Measurements from ENCODE around the gene AOX1.
"Not testable (repeated sequence)": the region's sequence is repeated elsewhere in the genome, so short reads cannot be mapped to it uniquely, and the experiment has no call there.

AOX1 gene

DNA sequence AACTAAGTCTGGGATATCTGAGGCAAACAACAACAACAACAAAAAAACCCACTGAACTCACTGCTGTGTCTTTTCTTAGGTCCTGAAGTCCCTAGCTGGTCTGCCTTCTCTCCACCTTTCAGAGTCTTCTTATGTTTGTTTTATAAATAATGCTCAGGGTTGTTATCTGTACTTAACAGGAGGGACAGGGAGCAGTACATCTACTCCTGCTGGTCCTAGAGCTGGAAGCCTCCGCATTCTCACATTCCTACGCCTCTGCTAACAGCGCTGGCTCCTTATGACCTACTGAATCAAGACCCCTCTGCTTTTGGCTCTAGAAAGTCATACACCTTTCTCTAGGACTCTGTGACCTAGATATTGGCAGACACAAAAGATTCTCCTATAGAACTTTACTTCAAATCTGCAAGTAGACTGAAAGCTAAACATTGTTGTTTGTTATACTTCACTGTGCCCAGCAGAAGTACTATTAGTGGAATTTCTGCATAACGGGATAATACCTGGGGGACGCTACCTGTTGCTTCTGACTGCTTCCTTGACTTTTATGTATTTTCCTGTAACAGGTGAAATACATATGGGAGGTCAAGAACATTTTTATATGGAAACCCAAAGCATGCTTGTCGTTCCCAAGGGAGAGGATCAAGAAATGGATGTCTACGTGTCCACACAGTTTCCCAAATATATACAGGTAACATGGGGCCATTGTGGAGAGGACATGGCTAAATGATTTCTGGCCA, 48.6 kb downstream of the AOX1 start:
- no peak overlapping the region for H3K4me3 ChIP-seq (replicated peaks; ENCODE audit: low read depth, low read length)
- TF ChIP-seq, protein P1, sequence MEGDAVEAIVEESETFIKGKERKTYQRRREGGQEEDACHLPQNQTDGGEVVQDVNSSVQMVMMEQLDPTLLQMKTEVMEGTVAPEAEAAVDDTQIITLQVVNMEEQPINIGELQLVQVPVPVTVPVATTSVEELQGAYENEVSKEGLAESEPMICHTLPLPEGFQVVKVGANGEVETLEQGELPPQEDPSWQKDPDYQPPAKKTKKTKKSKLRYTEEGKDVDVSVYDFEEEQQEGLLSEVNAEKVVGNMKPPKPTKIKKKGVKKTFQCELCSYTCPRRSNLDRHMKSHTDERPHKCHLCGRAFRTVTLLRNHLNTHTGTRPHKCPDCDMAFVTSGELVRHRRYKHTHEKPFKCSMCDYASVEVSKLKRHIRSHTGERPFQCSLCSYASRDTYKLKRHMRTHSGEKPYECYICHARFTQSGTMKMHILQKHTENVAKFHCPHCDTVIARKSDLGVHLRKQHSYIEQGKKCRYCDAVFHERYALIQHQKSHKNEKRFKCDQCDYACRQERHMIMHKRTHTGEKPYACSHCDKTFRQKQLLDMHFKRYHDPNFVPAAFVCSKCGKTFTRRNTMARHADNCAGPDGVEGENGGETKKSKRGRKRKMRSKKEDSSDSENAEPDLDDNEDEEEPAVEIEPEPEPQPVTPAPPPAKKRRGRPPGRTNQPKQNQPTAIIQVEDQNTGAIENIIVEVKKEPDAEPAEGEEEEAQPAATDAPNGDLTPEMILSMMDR (IDR thresholded peaks at IDR 0.05; ENCODE audit: low read length, missing control alignments): no peak
- DNase-seq (ENCODE audit: low read depth): no peak

DNA sequence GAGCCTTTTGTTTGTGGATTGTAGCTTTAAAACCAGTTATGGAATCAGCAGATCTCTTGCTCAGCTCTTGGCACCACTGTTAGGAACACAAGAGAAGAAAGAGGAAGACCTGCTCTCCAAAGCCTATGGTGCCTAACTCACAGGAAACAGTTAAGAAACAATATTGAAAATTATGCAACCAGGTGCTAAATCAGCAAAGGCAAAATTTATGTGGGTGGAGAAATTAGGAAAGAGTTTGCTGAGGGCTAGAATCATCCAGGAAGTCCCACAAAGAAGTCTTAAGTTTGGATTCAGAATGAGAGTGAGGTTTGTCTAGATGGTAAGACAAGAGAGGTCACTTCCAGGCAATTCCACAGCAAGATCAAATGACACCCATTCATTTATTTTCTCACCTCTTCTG, 49.4 kb downstream of the AOX1 start:
- H3K4me3 ChIP-seq (replicated peaks; ENCODE audit: low read depth, low read length): no peak overlapping the region
- peak; percentile 83 for DNase-seq (ENCODE audit: low read depth)
- TF ChIP-seq, protein P1 (IDR thresholded peaks at IDR 0.05; ENCODE audit: low read length, missing control alignments): no peak

DNA sequence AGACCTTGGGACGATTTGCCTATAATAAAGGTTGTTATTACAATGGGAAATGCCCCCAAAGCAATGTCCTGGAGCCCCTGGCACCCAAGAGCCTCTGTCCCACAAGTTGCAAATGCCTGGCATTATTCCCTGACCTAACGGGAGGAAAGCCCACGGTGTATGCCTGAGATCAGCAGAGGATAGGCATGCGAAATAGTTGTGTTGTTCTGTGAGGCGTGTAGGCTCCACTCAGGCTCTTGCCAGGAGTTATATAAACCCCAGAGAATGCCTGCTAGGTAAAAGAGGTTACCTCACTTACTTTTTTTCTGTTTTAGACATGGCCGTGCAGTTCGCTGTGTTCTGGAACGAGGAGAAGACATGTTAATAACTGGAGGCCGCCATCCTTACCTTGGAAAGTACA, 52.1 kb downstream of the AOX1 start:
- no peak for DNase-seq (ENCODE audit: low read depth)
- TF ChIP-seq, protein P1 (IDR thresholded peaks at IDR 0.05; ENCODE audit: low read length, missing control alignments): no peak
- no peak overlapping the region for H3K4me3 ChIP-seq (replicated peaks; ENCODE audit: low read depth, low read length)

DNA sequence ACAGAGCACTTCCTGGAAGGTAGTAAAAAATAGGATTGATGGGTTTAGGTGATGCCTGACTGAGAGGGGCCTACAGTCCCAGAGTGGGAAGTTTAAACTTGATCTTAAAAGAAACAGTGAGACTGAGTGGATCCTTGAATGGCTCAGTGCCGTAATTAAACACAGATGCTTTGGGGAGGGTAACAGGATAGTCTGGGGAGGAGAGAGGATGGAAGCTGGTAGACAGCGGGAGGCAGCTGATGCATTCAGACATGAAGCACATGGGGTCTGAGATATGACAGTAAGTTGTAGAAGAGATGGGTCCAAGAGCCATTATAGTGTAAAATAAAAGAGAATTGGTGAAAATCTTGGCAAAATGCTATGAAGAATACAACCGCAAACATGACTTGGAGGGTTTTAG, 54.4 kb downstream of the AOX1 start:
- DNase-seq (ENCODE audit: low read depth): no peak
- H3K4me3 ChIP-seq (replicated peaks; ENCODE audit: low read depth, low read length): no peak overlapping the region
- TF ChIP-seq, protein P1 (IDR thresholded peaks at IDR 0.05; ENCODE audit: low read length, missing control alignments): no peak

DNA sequence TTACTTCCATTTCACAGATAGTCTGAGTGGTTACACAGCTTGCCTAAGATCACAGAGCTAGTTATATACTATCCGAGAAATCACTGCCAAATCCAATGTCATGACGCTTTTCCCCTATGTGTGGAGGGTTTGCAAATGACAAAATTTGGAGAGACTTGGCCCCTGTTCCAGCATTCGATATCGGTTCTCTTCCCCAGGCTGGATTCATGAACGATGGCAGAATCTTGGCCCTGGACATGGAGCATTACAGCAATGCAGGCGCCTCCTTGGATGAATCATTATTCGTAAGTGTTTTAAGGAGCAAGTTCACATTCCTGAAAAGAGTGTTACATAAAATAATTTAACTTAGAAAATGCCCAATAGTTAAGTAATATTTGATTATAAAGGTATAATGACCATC, 55.1 kb downstream of the AOX1 start:
- DNase-seq (ENCODE audit: low read depth): peak; percentile 76
- TF ChIP-seq, protein P1 (IDR thresholded peaks at IDR 0.05; ENCODE audit: low read length, missing control alignments): no peak
- no peak overlapping the region for H3K4me3 ChIP-seq (replicated peaks; ENCODE audit: low read depth, low read length)

DNA sequence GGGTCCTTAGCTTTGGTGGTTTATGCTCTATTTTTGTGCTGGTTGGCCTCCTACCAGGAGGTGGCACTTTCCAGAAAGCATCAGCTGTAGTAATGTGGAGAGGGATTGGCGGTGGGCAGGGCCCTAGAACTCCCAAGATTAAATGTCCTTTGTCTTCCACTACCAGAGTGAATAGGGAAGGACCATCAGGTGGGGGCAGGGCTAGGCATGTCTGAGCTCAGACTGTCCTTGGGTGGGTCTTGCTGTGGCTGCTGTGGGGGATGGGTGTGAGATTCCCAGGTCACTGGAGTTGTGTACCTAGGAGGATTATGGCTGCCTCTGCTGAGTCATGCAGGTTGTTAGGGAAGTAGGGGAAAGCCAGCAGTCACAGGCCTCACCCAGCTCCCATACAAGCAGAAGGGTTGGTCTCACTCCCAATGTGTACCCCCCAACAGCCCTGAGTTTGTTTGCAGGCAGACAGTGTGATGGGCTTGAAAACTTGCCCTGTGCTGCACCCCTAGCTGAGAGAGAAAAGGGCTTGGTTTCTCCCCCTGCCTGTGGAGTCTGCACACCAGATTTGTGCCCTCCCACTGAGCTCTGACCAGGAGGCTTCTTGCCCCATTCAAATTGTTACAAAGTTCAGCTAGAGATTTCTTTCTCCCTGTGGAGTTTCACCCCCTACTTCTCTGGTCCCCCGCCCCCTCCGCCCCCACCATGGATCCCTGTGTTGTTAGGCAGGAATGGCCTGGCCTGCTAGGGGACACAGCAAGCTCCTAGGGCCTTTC, 62.9 kb downstream of the AOX1 start:
- not testable (repeated sequence) for H3K4me3 ChIP-seq (replicated peaks; ENCODE audit: low read depth, low read length); DNase-seq (ENCODE audit: low read depth)

DNA sequence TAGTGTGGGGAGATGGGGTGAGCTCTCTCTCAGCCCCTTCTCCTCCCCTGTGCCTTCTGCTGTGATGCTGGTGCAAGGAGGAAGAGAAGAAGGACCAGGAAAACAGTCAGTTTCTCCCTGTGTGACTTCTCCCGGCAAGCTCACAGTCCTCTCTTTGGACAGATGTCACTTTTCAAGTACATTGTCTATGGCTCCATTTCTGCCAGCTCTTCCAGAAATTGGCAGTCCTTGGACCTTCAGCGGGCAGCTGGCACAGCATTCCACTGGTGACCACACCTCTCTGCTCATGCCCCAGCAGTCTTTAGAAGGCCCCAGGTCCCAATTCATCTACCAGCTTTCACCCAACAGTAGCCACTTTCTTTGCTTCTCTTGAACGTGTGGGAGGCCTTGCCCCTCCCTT, 63.9 kb downstream of the AOX1 start:
- DNase-seq (ENCODE audit: low read depth): no peak
- TF ChIP-seq, protein P1 (IDR thresholded peaks at IDR 0.05; ENCODE audit: low read length, missing control alignments): no peak
- no peak overlapping the region for H3K4me3 ChIP-seq (replicated peaks; ENCODE audit: low read depth, low read length)

Measured in fibroblast of pulmonary artery (primary cell).